K562 (cell line): ENCODE measurements around the gene CHAT. TPM values are rescaled to one million over a fixed set of nuclear protein-coding genes. Genes with fewer than 3 reads are reported as not detected.
"Not testable (repeated sequence)": the region's sequence is repeated elsewhere in the genome, so short reads cannot be mapped to it uniquely, and the experiment has no call there.

Experiments
- ATAC-seq: fragments of 200-7000 bp; cut with Tn5 transposase; 3 replicates; pipeline ENCODE4 v1.9.1; 2020; ENCODE audit warnings: moderate library complexity
- BruUV-seq: library from RNA; stranded (reverse); fragments of 400-500 nt; replicated peaks from 2 replicates; lab custom pipeline; 2021; lab: Mats Ljungman, UMichigan
- CTCF ChIA-PET: fragments of 300-600 bp; formaldehyde crosslinking; extraction: SDS; loops from one replicate; lab custom pipeline; 2021; ENCODE audit warnings: low intra/inter-chr PET ratio; lab: Yijun Ruan, JAX
- POLR2A ChIA-PET: fragments of 300-600, 350-650 bp; sonication (Branson Sonifier 250); formaldehyde crosslinking; extraction: SDS; loops from one replicate; lab custom pipeline; 2021; ENCODE audit warnings: antibody characterized with exemption, inconsistent platforms; lab: Yijun Ruan, JAX
- DNase-seq, 4 experiments: peaks; one replicate each; pipeline versions ENCODE4 v3.0.0 to v3.0.0-alpha.2; 2011 to 2018; ENCODE audit warnings: low spot score in 3 of 4, mixed read lengths in 3 of 4; ENCODE audit errors: extremely low read depth in 1 of 4
- FAIRE-seq: peaks from 2 replicates; lab custom pipeline; 2011; peaks lifted over from hg19 to GRCh38; lab: Jason Lieb, UNC
- H2AFZ ChIP-seq: 2 replicates; pipeline ENCODE4 v1.6.0; 2011; ENCODE audit warnings: low read depth, low read length, control low read depth, inconsistent platforms
- H3K27ac ChIP-seq: fragments of 200-600 bp; 3 replicates; pipeline ENCODE4 v1.8.0; 2011; ENCODE audit warnings: low read depth, mild to moderate bottlenecking, control low read depth, inconsistent platforms, low read length, moderate library complexity, mixed read lengths; ENCODE audit errors: extremely low read depth
- H3K27me3 ChIP-seq, 2 experiments: fragments of 300-600 bp in 1 of 2; 2 replicates in 1 of 2; 3 replicates in 1 of 2; pipeline versions ENCODE4 v1.6.0 to v1.8.0; 2011; ENCODE audit warnings: inconsistent platforms in 2 of 2, low read length in 2 of 2, mild to moderate bottlenecking in 1 of 2, mixed read lengths in 1 of 2, moderate library complexity in 1 of 2; ENCODE audit not compliant: control insufficient read depth in 2 of 2, insufficient read depth in 2 of 2
- H3K36me3 ChIP-seq: fragments of 300-600 bp; 3 replicates; pipeline ENCODE4 v1.8.0; 2011; ENCODE audit warnings: mild to moderate bottlenecking, low read length, inconsistent platforms; ENCODE audit not compliant: control insufficient read depth, insufficient read depth
- H3K4me1 ChIP-seq, 2 experiments: fragments of 200-600 bp in 1 of 2; replicated peaks in 1 of 2; 2 replicates in 1 of 2; 3 replicates in 1 of 2; pipeline versions ENCODE4 v1.5.1 to v1.8.0; 2011; ENCODE audit warnings: inconsistent platforms in 2 of 2, low read length in 2 of 2, mild to moderate bottlenecking in 1 of 2, mixed read lengths in 1 of 2, moderate library complexity in 1 of 2; ENCODE audit not compliant: control insufficient read depth in 2 of 2, insufficient read depth in 2 of 2
- H3K4me2 ChIP-seq: 2 replicates; pipeline ENCODE4 v1.6.1; 2011; ENCODE audit warnings: low read length, control low read depth, inconsistent platforms, mixed read lengths; ENCODE audit not compliant: insufficient read depth
- H3K4me3 ChIP-seq: fragments of 200-600 bp; sonication (generic), shearing (Covaris generic); 2 replicates; pipeline ENCODE4 v1.5.1; 2016; ENCODE audit warnings: control low read depth, inconsistent platforms
- H3K79me2 ChIP-seq: fragments of 200-600 bp; 3 replicates; pipeline ENCODE4 v1.8.0; 2011; ENCODE audit warnings: low read length, inconsistent platforms; ENCODE audit not compliant: control insufficient read depth, insufficient read depth
- H3K9ac ChIP-seq, 2 experiments: 2 replicates each; pipeline versions ENCODE4 v1.6.0 to v1.6.1; 2011; ENCODE audit warnings: low read depth in 2 of 2, low read length in 2 of 2, control low read depth in 1 of 2, inconsistent platforms in 1 of 2, mild to moderate bottlenecking in 1 of 2, mixed read lengths in 1 of 2; ENCODE audit not compliant: insufficient read depth in 1 of 2
- H3K9me1 ChIP-seq: one replicate; pipeline ENCODE4 v1.6.0; 2011; ENCODE audit warnings: inconsistent platforms, mild to moderate bottlenecking, low read length, moderate library complexity; ENCODE audit not compliant: control insufficient read depth, insufficient read depth
- H3K9me3 ChIP-seq: replicated peaks from 2 replicates; pipeline ENCODE4 v1.5.1; 2011; ENCODE audit warnings: low read depth, low read length, inconsistent platforms; ENCODE audit not compliant: control insufficient read depth, insufficient read depth
- H4K20me1 ChIP-seq: replicated peaks from 2 replicates; pipeline ENCODE4 v1.6.1; 2011; ENCODE audit warnings: low read length, inconsistent platforms, mixed read lengths; ENCODE audit not compliant: control insufficient read depth, insufficient read depth
- ASH1L ChIP-seq: fragments of 450-650 bp; IDR thresholded peaks from 2 replicates; pipeline ENCODE4 v1.6.1; 2018; ENCODE audit warnings: borderline replicate concordance, mild to moderate bottlenecking, low read depth; ENCODE audit not compliant: partially characterized antibody
- CCNT2 ChIP-seq: IDR thresholded peaks from 2 replicates; pipeline ENCODE4 v1.6.1; 2011; ENCODE audit warnings: borderline replicate concordance, low read depth, mild to moderate bottlenecking, moderate library complexity, mixed read lengths, low read length; ENCODE audit not compliant: insufficient read length; ENCODE audit errors: extremely low read depth
- FOS ChIP-seq: IDR thresholded peaks from 3 replicates; pipeline ENCODE4 v1.6.1; 2011; ENCODE audit not compliant: insufficient read length; ENCODE audit errors: extremely low read depth
- HNRNPK ChIP-seq: fragments of 200-400 bp; formaldehyde crosslinking; IDR thresholded peaks from one replicate; pipeline ENCODE4 v1.6.1; 2018; ENCODE audit warnings: mild to moderate bottlenecking, low read depth, low read length; ENCODE audit not compliant: poor library complexity, severe bottlenecking
- NFYB ChIP-seq: IDR thresholded peaks from 2 replicates; pipeline ENCODE4 v1.6.1; 2011; ENCODE audit warnings: mild to moderate bottlenecking, moderate library complexity; ENCODE audit not compliant: insufficient read length; ENCODE audit errors: extremely low read depth
- PPARD ChIP-seq: fragments of 250-450 bp; sonication (Bioruptor Pico); IDR thresholded peaks from 2 replicates; pipeline ENCODE4 v1.8.0; 2022; ENCODE audit warnings: inconsistent platforms, mild to moderate bottlenecking, moderate library complexity
- RBM25 ChIP-seq: fragments of 200-400 bp; formaldehyde crosslinking; IDR thresholded peaks from 2 replicates; pipeline ENCODE4 v1.6.1; 2018; ENCODE audit warnings: low read length, low read depth, moderate library complexity; ENCODE audit not compliant: severe bottlenecking
- WGBS: fragments of 100-300 bp; shearing (Covaris generic); methylation state at CpG from one replicate; pipeline ENCODE4 v1.1.6; 2016; ENCODE audit warnings: low coverage, mixed read lengths; ENCODE audit not compliant: insufficient coverage; ENCODE audit errors: missing lambda C conversion rate; 5-methylcytosine and 5-hydroxymethylcytosine counted together
- in situ Hi-C: fragments of 300-500 bp; cut with MboI; formaldehyde crosslinking; loops from 4 replicates; pipeline ENCODE4 v1.15.0; 2018; ENCODE audit warnings: inconsistent platforms, mixed read lengths
- intact Hi-C: fragments of 100-400 bp; cut with micrococcal nuclease; formaldehyde crosslinking; loops from 2 replicates; pipeline ENCODE4 v1.14.2; 2022
- polyA plus RNA-seq, 8 experiments: library from polyadenylated mRNA; depleted of rRNA in 4 of 8; stranded (reverse) in 5 of 8; unstranded in 3 of 8; fragments of >200 nt; fragmentation: Nextera tagmentation in 2 of 8; fragmentation: Illumina TruSeq in 1 of 8; extraction: Ambion mirVana in 2 of 8; extraction: Trizol in 1 of 8; gene quantifications; 2 replicates each; pipeline versions ENCODE4 v1.2.1 to v1.2.3, GENCODE V29; 2011 to 2014; ENCODE audit warnings: inconsistent platforms in 1 of 8, missing spikeins in 1 of 8
- total RNA-seq, 7 experiments: library from RNA; depleted of rRNA in 6 of 7; stranded (reverse); fragments of >200 nt in 6 of 7; fragmentation: Illumina TruSeq in 2 of 7; extraction: Trizol in 2 of 7; gene quantifications; 2 replicates each; pipeline versions ENCODE4 v1.2.1 to v1.2.3, GENCODE V29; 2011 to 2021; ENCODE audit warnings: low replicate concordance in 1 of 7
- TF ChIP-seq, protein P1 (sequence below): fragments of 450-650 bp; IDR thresholded peaks from 2 replicates; pipeline ENCODE4 v1.6.1; 2017; ENCODE audit warnings: mild to moderate bottlenecking, moderate library complexity
- TF ChIP-seq, protein P2 (sequence below): sonication (generic); formaldehyde crosslinking; IDR thresholded peaks from 2 replicates; pipeline ENCODE4 v1.9.0; 2022; ENCODE audit warnings: mild to moderate bottlenecking, missing genetic modification reagents
- TF ChIP-seq, protein P3 (sequence below): fragments of 250-450 bp; sonication (Bioruptor Pico); IDR thresholded peaks from 2 replicates; pipeline ENCODE4 v1.4.0; 2020; ENCODE audit warnings: borderline replicate concordance

The CHAT gene
- total and polyA plus RNA-seq, 9 of the 15 experiments (the other 6 are each of a cell fraction or from before 2014, with no cell fraction given) = not detected

DNA sequence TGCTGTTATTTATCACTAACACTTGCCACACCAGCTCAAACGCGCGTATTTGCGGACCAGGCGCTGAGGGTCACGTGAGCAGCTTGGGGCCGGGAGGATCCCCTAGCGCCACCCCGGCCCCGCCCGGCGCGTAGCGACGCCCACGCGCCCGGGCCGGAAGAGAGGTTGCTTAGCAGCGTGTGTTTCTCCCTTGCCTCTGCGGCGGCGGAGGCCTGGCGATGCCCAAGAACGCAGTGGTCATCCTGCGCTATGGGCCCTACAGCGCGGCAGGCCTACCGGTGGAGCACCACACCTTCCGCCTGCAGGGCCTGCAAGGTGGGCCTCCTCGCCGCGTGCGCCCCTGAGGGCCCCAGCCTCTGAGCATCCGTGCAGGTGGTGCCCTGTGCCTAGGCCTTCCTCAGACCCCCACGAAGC lies 65.7 kb downstream of the CHAT start, which contains the start of gene C10orf53 (continued):
- TF ChIP-seq, protein P1, sequence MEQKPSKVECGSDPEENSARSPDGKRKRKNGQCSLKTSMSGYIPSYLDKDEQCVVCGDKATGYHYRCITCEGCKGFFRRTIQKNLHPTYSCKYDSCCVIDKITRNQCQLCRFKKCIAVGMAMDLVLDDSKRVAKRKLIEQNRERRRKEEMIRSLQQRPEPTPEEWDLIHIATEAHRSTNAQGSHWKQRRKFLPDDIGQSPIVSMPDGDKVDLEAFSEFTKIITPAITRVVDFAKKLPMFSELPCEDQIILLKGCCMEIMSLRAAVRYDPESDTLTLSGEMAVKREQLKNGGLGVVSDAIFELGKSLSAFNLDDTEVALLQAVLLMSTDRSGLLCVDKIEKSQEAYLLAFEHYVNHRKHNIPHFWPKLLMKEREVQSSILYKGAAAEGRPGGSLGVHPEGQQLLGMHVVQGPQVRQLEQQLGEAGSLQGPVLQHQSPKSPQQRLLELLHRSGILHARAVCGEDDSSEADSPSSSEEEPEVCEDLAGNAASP = no peak
- TF ChIP-seq, protein P2, sequence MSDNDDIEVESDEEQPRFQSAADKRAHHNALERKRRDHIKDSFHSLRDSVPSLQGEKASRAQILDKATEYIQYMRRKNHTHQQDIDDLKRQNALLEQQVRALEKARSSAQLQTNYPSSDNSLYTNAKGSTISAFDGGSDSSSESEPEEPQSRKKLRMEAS (CRISPR knock-in tag) = peak; percentile 50
- TF ChIP-seq, protein P3, sequence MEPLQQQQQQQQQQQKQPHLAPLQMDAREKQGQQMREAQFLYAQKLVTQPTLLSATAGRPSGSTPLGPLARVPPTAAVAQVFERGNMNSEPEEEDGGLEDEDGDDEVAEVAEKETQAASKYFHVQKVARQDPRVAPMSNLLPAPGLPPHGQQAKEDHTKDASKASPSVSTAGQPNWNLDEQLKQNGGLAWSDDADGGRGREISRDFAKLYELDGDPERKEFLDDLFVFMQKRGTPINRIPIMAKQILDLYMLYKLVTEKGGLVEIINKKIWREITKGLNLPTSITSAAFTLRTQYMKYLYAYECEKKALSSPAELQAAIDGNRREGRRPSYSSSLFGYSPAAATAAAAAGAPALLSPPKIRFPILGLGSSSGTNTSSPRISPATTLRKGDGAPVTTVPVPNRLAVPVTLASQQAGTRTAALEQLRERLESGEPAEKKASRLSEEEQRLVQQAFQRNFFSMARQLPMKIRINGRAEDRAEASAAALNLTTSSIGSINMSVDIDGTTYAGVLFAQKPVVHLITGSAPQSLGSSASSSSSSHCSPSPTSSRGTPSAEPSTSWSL (CRISPR knock-in tag) = no peak
- TF ChIP-seq HNRNPK (no peak), CCNT2 (peak; percentile 79), PPARD (CRISPR knock-in tag) (no peak)
- TF ChIP-seq, all 486 proteins: peak for 42

DNA sequence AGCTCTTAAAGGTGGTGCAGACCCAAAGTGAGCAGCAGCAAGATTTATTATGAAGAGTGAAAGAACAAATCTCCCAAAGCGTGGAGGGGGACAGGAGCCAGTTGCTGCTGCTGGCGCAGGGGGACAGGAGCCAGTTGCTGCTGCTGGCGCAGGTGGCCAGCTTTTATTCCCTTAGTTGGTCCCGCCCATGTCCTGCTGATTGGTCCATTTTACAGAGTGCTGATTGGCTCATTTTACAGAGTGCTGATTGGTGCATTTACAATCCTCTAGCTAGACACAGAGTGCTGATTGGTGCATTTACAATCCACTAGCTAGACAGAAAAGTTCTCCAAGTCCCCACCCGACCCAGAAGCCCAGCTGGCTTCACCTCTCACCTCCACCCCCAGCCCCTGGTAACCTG lies 68.6 kb downstream of the CHAT start:
- DNase-seq, H3K79me2 ChIP-seq, intact Hi-C loops, H3K27me3 ChIP-seq, in situ Hi-C loops, POLR2A ChIA-PET, H3K4me2 ChIP-seq, BruUV-seq, CTCF ChIA-PET, H3K9me1 ChIP-seq, ATAC-seq, H2AFZ ChIP-seq, H3K36me3 ChIP-seq, H3K4me3 ChIP-seq, FAIRE-seq, H3K9ac ChIP-seq, H4K20me1 ChIP-seq, H3K27ac ChIP-seq, H3K9me3 ChIP-seq: not testable (repeated sequence)
- H3K4me1 ChIP-seq = peaks cover 4 to 12% of the 10 kb centered on the region in 2 experiments; a peak in 4 of 5 replicates
- 2% methylated on average over 4 of the region's 5 CpGs for WGBS
- TF ChIP-seq NFYB (peak; percentile 75), FOS (peak; percentile 8), ASH1L (peak; percentile 44), RBM25 (peak; percentile 22)
- TF ChIP-seq, all 486 proteins: peak for 4; not testable (repeated sequence) for 482
